GM12878 (cell line): Measurements from ENCODE around the gene UBTF. TPM values are rescaled to one million over a fixed set of nuclear protein-coding genes. Genes with fewer than 3 reads are reported as not detected.

Experiments used
- ATAC-seq: fragments of 200-7000 bp; cut with Tn5 transposase; 3 replicates; pipeline ENCODE4 v1.9.1; 2020; ENCODE audit warnings: mild to moderate bottlenecking, moderate library complexity
- BruUV-seq: library from RNA; stranded (reverse); fragments of 400-500 nt; replicated peaks from 2 replicates; lab custom pipeline; 2021; lab: Mats Ljungman, UMichigan
- CTCF ChIA-PET: fragments of 300-600 bp; sonication (Branson Sonifier 250); formaldehyde crosslinking; extraction: SDS; loops from one replicate; lab custom pipeline; 2021; ENCODE audit warnings: inconsistent platforms; lab: Yijun Ruan, JAX
- POLR2A ChIA-PET: fragments of 350-600 bp; formaldehyde crosslinking; extraction: SDS; loops from one replicate; lab custom pipeline; 2021; ENCODE audit warnings: inconsistent platforms; lab: Charles Lee
- RAD21 ChIA-PET: fragments of 300-600 bp; sonication (Branson Sonifier 250); formaldehyde crosslinking; loops from one replicate; lab custom pipeline; 2023; ENCODE audit warnings: antibody characterized with exemption; ENCODE audit not compliant: unreplicated experiment; lab: Charles Lee
- SMC1A ChIA-PET: fragments of 300-600 bp; sonication (Branson Sonifier 250); formaldehyde crosslinking; loops from one replicate; lab custom pipeline; 2023; ENCODE audit not compliant: unreplicated experiment, uncharacterized antibody; lab: Charles Lee
- DNase-seq: peaks from one replicate; pipeline ENCODE4 v3.0.0-alpha.2; 2011; ENCODE audit warnings: low read depth, low spot score
- FAIRE-seq: peaks from 3 replicates; lab custom pipeline; 2011; peaks lifted over from hg19 to GRCh38; lab: Jason Lieb, UNC
- H2AFZ ChIP-seq: 2 replicates; pipeline ENCODE4 v1.6.0; 2011; ENCODE audit warnings: low read depth, low read length, control low read depth; ENCODE audit not compliant: control insufficient read depth
- H3K27ac ChIP-seq: 2 replicates; pipeline ENCODE4 v1.5.1; 2011; ENCODE audit warnings: control low read depth; ENCODE audit not compliant: control insufficient read depth, insufficient read depth
- H3K27me3 ChIP-seq, 2 experiments: replicated peaks in 1 of 2; 2 replicates each; pipeline versions ENCODE4 v1.6.0 to v1.6.1; 2011; ENCODE audit warnings: low read length in 1 of 2; ENCODE audit not compliant: control insufficient read depth in 2 of 2, insufficient read depth in 2 of 2
- H3K36me3 ChIP-seq, 2 experiments: 2 replicates each; pipeline ENCODE4 v1.5.1; 2011; ENCODE audit warnings: low read length in 1 of 2; ENCODE audit not compliant: control insufficient read depth in 2 of 2, insufficient read depth in 2 of 2
- H3K4me1 ChIP-seq: 2 replicates; pipeline ENCODE4 v1.6.1; 2011; ENCODE audit warnings: mild to moderate bottlenecking, low read length, moderate library complexity, mixed read lengths; ENCODE audit not compliant: control insufficient read depth, insufficient read depth
- H3K4me2 ChIP-seq: 2 replicates; pipeline ENCODE4 v1.6.0; 2011; ENCODE audit warnings: control low read depth; ENCODE audit not compliant: control insufficient read depth, insufficient read depth
- H3K4me3 ChIP-seq: fragments of 200-600 bp; sonication (generic); 2 replicates; pipeline ENCODE4 v1.5.1; 2016
- H3K79me2 ChIP-seq: 2 replicates; pipeline ENCODE4 v1.6.0; 2011; ENCODE audit warnings: low read length; ENCODE audit not compliant: control insufficient read depth, insufficient read depth
- H3K9ac ChIP-seq: 2 replicates; pipeline ENCODE4 v1.8.0; 2011; ENCODE audit warnings: low read length, control low read depth, mixed read lengths; ENCODE audit not compliant: control insufficient read depth, insufficient read depth
- H3K9me3 ChIP-seq: replicated peaks from 3 replicates; pipeline ENCODE4 v1.5.1; 2011; ENCODE audit warnings: mild to moderate bottlenecking, low read length; ENCODE audit not compliant: control insufficient read depth, insufficient read depth
- H4K20me1 ChIP-seq: 2 replicates; pipeline ENCODE4 v1.6.0; 2011; ENCODE audit not compliant: control insufficient read depth, insufficient read depth
- POLR2A ChIP-seq: IDR thresholded peaks from 2 replicates; pipeline ENCODE4 v1.6.1; 2011; ENCODE audit warnings: low read depth, mild to moderate bottlenecking, low read length
- SMAD5 ChIP-seq: IDR thresholded peaks from 2 replicates; pipeline ENCODE4 v1.6.1; 2016; ENCODE audit warnings: antibody characterized with exemption, low read depth
- ZSCAN29 ChIP-seq: fragments of 450-650 bp; IDR thresholded peaks from 2 replicates; pipeline ENCODE4 v1.6.1; 2017; ENCODE audit warnings: mild to moderate bottlenecking, moderate library complexity
- WGBS: methylation state at CpG from one replicate; pipeline ENCODE4 v1.1.6; 2016; ENCODE audit warnings: low lambda C conversion rate; ENCODE audit not compliant: insufficient replicate concordance, insufficient coverage; ENCODE audit errors: missing lambda C conversion rate; 5-methylcytosine and 5-hydroxymethylcytosine counted together
- in situ Hi-C: fragments of 300-500 bp; cut with MboI; formaldehyde crosslinking; loops from 9 replicates; pipeline ENCODE4 v1.14.3; 2018; ENCODE audit warnings: mixed read lengths
- intact Hi-C: fragments of 100-400 bp; cut with micrococcal nuclease; formaldehyde crosslinking; loops from one replicate; pipeline ENCODE4 v1.14.2; 2022; ENCODE audit not compliant: unreplicated experiment
- polyA plus RNA-seq, 11 experiments: library from polyadenylated mRNA; depleted of rRNA in 4 of 11; unstranded in 6 of 11; stranded (reverse) in 5 of 11; fragments of >200 nt; fragmentation: Nextera tagmentation in 4 of 11; fragmentation: Illumina TruSeq in 1 of 11; extraction: Ambion mirVana in 4 of 11; extraction: Trizol in 1 of 11; gene quantifications; 1 replicate in 1 of 11; 2 replicates in 10 of 11; pipeline versions ENCODE4 v1.2.1 to v1.2.3, GENCODE V29; 2011 to 2016; ENCODE audit warnings: inconsistent platforms in 2 of 11, missing spikeins in 2 of 11, low read depth in 1 of 11
- total RNA-seq, 4 experiments: library from RNA; depleted of rRNA in 3 of 4; stranded (reverse); fragments of >200 nt in 3 of 4; fragmentation: Illumina TruSeq in 1 of 4; extraction: Trizol in 1 of 4; gene quantifications; 2 replicates each; pipeline versions ENCODE4 v1.2.1 to v1.2.3, GENCODE V29; 2013 to 2021
- TF ChIP-seq, protein P1 (sequence below): fragments of 450-650 bp; IDR thresholded peaks from 2 replicates; pipeline ENCODE4 v1.6.1; 2017; ENCODE audit warnings: mild to moderate bottlenecking, low read depth, inconsistent platforms; ENCODE audit not compliant: poor library complexity, severe bottlenecking

UBTF gene
- total and polyA plus RNA-seq, 10 of the 15 experiments (the other 5 are each of a cell fraction or from before 2014, with no cell fraction given) = 2.2 to 124 (median 79.6) TPM

DNA sequence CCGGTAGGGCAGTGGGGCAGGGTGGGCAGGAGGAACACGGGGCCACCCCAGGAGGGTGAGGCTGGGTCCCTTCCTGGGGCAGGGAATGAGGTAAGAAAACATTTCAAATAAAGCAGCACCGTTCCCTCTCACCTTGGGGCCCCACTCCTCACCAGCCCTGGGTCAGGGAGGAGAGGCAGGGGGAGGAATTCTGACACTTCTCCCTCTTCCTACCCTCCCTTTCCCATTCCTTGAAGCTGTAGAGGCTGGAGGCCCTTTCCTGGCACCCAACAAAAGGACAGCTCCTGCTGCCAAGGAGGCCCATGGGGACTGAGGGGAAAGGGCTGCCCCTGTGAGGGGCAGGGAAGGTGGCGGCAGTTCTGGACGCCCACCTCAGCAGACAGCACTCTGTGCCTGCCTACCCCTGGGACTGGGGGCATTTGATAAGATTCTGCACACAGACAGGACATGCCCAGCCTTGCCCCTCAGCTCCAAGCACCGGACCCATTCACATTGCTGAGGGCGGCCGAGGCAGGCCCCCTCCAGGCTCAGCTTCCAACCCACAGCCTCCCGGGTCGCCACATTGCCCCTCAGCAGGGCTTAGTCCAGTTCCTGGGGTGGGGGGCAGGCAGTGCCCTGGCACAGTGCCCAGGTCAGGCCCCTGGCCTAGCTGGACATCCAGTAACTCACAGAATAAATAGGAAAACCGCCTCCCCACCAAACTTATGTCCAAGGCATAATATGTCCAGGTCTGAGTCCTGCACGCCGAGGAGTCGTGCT, 26.0 kb downstream of the UBTF start (continued):
- TF ChIP-seq, protein P1, sequence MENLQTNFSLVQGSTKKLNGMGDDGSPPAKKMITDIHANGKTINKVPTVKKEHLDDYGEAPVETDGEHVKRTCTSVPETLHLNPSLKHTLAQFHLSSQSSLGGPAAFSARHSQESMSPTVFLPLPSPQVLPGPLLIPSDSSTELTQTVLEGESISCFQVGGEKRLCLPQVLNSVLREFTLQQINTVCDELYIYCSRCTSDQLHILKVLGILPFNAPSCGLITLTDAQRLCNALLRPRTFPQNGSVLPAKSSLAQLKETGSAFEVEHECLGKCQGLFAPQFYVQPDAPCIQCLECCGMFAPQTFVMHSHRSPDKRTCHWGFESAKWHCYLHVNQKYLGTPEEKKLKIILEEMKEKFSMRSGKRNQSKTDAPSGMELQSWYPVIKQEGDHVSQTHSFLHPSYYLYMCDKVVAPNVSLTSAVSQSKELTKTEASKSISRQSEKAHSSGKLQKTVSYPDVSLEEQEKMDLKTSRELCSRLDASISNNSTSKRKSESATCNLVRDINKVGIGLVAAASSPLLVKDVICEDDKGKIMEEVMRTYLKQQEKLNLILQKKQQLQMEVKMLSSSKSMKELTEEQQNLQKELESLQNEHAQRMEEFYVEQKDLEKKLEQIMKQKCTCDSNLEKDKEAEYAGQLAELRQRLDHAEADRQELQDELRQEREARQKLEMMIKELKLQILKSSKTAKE = no peak
- no peak for TF ChIP-seq ZSCAN29

DNA sequence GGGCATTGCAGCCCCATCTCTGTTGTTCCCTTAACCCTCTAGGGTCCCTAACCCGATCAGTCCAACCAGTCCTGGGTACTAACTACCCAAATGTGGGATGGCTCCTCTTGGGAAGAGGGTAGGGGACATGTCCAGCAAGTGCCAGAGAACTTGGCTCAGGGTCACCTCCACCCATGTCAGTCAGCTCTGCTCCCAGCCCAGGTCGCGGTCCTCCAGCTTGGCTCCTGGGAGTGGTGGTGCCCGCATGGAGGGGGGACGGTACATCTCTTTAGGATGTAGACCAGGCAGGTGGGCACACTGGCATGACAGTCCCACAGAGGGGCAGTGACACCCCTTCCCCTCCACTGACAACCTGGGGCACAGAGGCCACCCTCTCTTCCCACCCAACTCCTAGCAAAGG, 26.7 kb downstream of the UBTF start:
- H3K79me2 ChIP-seq = peaks cover 17% of the 10 kb centered on the region
- no peak for FAIRE-seq
- 99% methylated on average over 5 of the region's 5 CpGs for WGBS
- ATAC-seq = no peak
- no peak for DNase-seq
- TF ChIP-seq POLR2A (peak; percentile 53; the same call in 1 of the 2 replicates), SMAD5 (no peak)
- no peak overlapping the region for H3K27ac ChIP-seq
- H3K36me3 ChIP-seq = peaks cover 23 to 24% of the 10 kb centered on the region in 2 experiments
- peaks cover 9% of the 10 kb centered on the region for H3K4me1 ChIP-seq
- H4K20me1 ChIP-seq = no peaks in the 10 kb centered on the region
- H3K9me3 ChIP-seq = no peaks in the 10 kb centered on the region
- intact Hi-C loops (no loop called here), in situ Hi-C loops (no loop called here)
- CTCF ChIA-PET = interaction anchor here (0.6 kb wide), 1 partner anchor 10 kb away, joined by 3 read pairs; no protein-coding TSS in a partner anchor
- H3K27me3 ChIP-seq = no peaks in the 10 kb centered on the region
- POLR2A ChIA-PET = no interaction called here
- BruUV-seq = TSS peak; percentile 4
- no peak overlapping the region for H3K4me3 ChIP-seq
- no peak overlapping the region for H3K4me2 ChIP-seq
- SMC1A ChIA-PET = no interaction called here
- H3K9ac ChIP-seq = no peak overlapping the region
- RAD21 ChIA-PET = no interaction called here
- no peak overlapping the region for H2AFZ ChIP-seq
